H1 (cell line): Measurements from ENCODE around the gene DDI1. TPM values are rescaled to one million over a fixed set of nuclear protein-coding genes. Genes with fewer than 3 reads are reported as not detected.

Experiments
- CTCF ChIA-PET: fragments of 300-600 bp; sonication (Branson Sonifier 250); formaldehyde crosslinking; loops from one replicate; lab custom pipeline; 2021; ENCODE audit not compliant: partially characterized antibody; lab: Charles Lee
- POLR2A ChIA-PET: fragments of 300-600 bp; sonication (Branson Sonifier 250); formaldehyde crosslinking; loops from one replicate; lab custom pipeline; 2021; ENCODE audit warnings: inconsistent platforms; ENCODE audit not compliant: partially characterized antibody; lab: Charles Lee
- DNase-seq, 2 experiments: peaks; one replicate each; pipeline versions ENCODE4 v3.0.0 to v3.0.0-alpha.2; 2010 to 2022; ENCODE audit warnings: low spot score in 2 of 2, low read depth in 1 of 2, mixed read lengths in 1 of 2
- FAIRE-seq: peaks from 2 replicates; lab custom pipeline; 2011; peaks lifted over from hg19 to GRCh38; lab: Jason Lieb, UNC
- H2AFZ ChIP-seq: 2 replicates; pipeline ENCODE4 v1.8.1; 2012; ENCODE audit warnings: low read length, inconsistent platforms
- H2AK5ac ChIP-seq: 2 replicates; pipeline ENCODE4 v1.6.1; 2013; ENCODE audit warnings: low read depth, low read length
- H2BK120ac ChIP-seq: replicated peaks from 2 replicates; pipeline ENCODE3; 2013; ENCODE audit warnings: low read depth, low read length, inconsistent platforms
- H2BK12ac ChIP-seq: 2 replicates; pipeline ENCODE4 v1.6.1; 2013; ENCODE audit warnings: low read depth, low read length
- H2BK15ac ChIP-seq: 2 replicates; pipeline ENCODE4 v1.6.1; 2013; ENCODE audit warnings: low read length
- H2BK20ac ChIP-seq: 2 replicates; pipeline ENCODE4 v1.6.1; 2013; ENCODE audit warnings: low read length
- H2BK5ac ChIP-seq: 2 replicates; pipeline ENCODE4 v1.6.1; 2013; ENCODE audit warnings: low read depth, low read length
- H3K14ac ChIP-seq: 2 replicates; pipeline ENCODE4 v1.6.1; 2013; ENCODE audit warnings: inconsistent platforms; ENCODE audit not compliant: insufficient read length
- H3K18ac ChIP-seq: 2 replicates; pipeline ENCODE4 v1.6.1; 2013; ENCODE audit warnings: low read length; ENCODE audit errors: extremely low read depth
- H3K23ac ChIP-seq: 2 replicates; pipeline ENCODE4 v1.6.1; 2013; ENCODE audit warnings: inconsistent platforms; ENCODE audit not compliant: insufficient read length
- H3K23me2 ChIP-seq: 2 replicates; pipeline ENCODE4 v1.6.1; 2013; ENCODE audit warnings: low read depth, low read length
- H3K27ac ChIP-seq: 2 replicates; pipeline ENCODE4 v1.6.1; 2011; ENCODE audit warnings: low read depth, low read length, inconsistent platforms
- H3K27me3 ChIP-seq, 4 experiments: replicated peaks in 1 of 4; 1 replicate in 1 of 4; 2 replicates in 3 of 4; pipeline versions ENCODE4 v1.6.1 to v1.8.1; 2011 to 2013; ENCODE audit warnings: low read length in 3 of 4, mild to moderate bottlenecking in 3 of 4, inconsistent platforms in 2 of 4, mixed read lengths in 2 of 4, moderate library complexity in 1 of 4; ENCODE audit not compliant: control insufficient read depth in 3 of 4, insufficient read depth in 3 of 4; ENCODE audit errors: extremely low read depth in 1 of 4
- H3K36me3 ChIP-seq, 4 experiments: 2 replicates each; pipeline versions ENCODE4 v1.6.1 to v1.8.1; 2011 to 2013; ENCODE audit warnings: mild to moderate bottlenecking in 4 of 4, low read length in 3 of 4, moderate library complexity in 2 of 4, control low read depth in 1 of 4, inconsistent platforms in 1 of 4; ENCODE audit not compliant: insufficient read depth in 4 of 4, control insufficient read depth in 2 of 4
- H3K4ac ChIP-seq: replicated peaks from 2 replicates; pipeline ENCODE3; 2013; ENCODE audit warnings: low read length, low read depth, mixed read lengths, inconsistent platforms; ENCODE audit not compliant: insufficient read length
- H3K4me1 ChIP-seq, 4 experiments: replicated peaks in 1 of 4; 1 replicate in 1 of 4; 2 replicates in 3 of 4; pipeline versions ENCODE4 v1.6.1 to v1.8.1; 2011 to 2013; ENCODE audit warnings: low read length in 3 of 4, inconsistent platforms in 2 of 4, mixed read lengths in 1 of 4; ENCODE audit not compliant: insufficient read depth in 4 of 4, control insufficient read depth in 3 of 4
- H3K4me2 ChIP-seq, 2 experiments: 2 replicates each; pipeline versions ENCODE4 v1.6.1 to v1.8.1; 2011 to 2013; ENCODE audit warnings: low read depth in 2 of 2, low read length in 2 of 2, control low read depth in 1 of 2, inconsistent platforms in 1 of 2, mild to moderate bottlenecking in 1 of 2; ENCODE audit not compliant: insufficient read depth in 1 of 2
- H3K4me3 ChIP-seq, 4 experiments: fragments of 200-600, 300-600 bp in 1 of 4; sonication (generic), shearing (Covaris generic), sonication (Bioruptor Twin) in 1 of 4; 2 replicates each; pipeline versions ENCODE4 v1.5.1 to v1.8.1; 2011 to 2016; ENCODE audit warnings: low read length in 4 of 4, low read depth in 3 of 4, control low read depth in 2 of 4, inconsistent platforms in 2 of 4, mild to moderate bottlenecking in 2 of 4, mixed read lengths in 1 of 4, moderate library complexity in 1 of 4; ENCODE audit not compliant: insufficient read depth in 2 of 4; ENCODE audit errors: extremely low read depth in 1 of 4
- H3K56ac ChIP-seq: replicated peaks from 2 replicates; pipeline ENCODE3; 2013; ENCODE audit warnings: low read depth, mild to moderate bottlenecking, mixed read lengths, low read length, inconsistent platforms; ENCODE audit not compliant: insufficient read length
- H3K79me1 ChIP-seq: 2 replicates; pipeline ENCODE4 v1.6.1; 2013; ENCODE audit warnings: low read depth, low read length, control low read depth
- H3K79me2 ChIP-seq, 2 experiments: 2 replicates each; pipeline versions ENCODE4 v1.6.1 to v1.8.1; 2012 to 2013; ENCODE audit warnings: low read length in 2 of 2, mild to moderate bottlenecking in 2 of 2, inconsistent platforms in 1 of 2; ENCODE audit not compliant: insufficient read depth in 2 of 2, control insufficient read depth in 1 of 2
- H3K9ac ChIP-seq, 4 experiments: replicated peaks in 1 of 4; 1 replicate in 1 of 4; 2 replicates in 3 of 4; pipeline versions ENCODE4 v1.6.1 to v1.8.1; 2011 to 2013; ENCODE audit warnings: low read depth in 3 of 4, low read length in 3 of 4, control low read depth in 2 of 4, mild to moderate bottlenecking in 2 of 4, moderate library complexity in 2 of 4, inconsistent platforms in 1 of 4; ENCODE audit errors: extremely low read depth in 1 of 4
- H3K9me3 ChIP-seq, 2 experiments: 2 replicates each; pipeline versions ENCODE4 v1.6.1 to v1.8.1; 2012 to 2013; ENCODE audit warnings: mild to moderate bottlenecking in 2 of 2, moderate library complexity in 2 of 2, control low read depth in 1 of 2, inconsistent platforms in 1 of 2, low read depth in 1 of 2, low read length in 1 of 2, mixed read lengths in 1 of 2; ENCODE audit not compliant: insufficient read depth in 2 of 2
- H4K20me1 ChIP-seq, 2 experiments: replicated peaks in 1 of 2; 2 replicates each; pipeline versions ENCODE3 to v1.8.1; 2011 to 2013; ENCODE audit warnings: inconsistent platforms in 2 of 2, low read length in 2 of 2, mild to moderate bottlenecking in 1 of 2; ENCODE audit not compliant: insufficient read depth in 2 of 2, control insufficient read depth in 1 of 2
- H4K5ac ChIP-seq: 2 replicates; pipeline ENCODE4 v1.6.1; 2013; ENCODE audit warnings: low read length, low read depth, mixed read lengths, inconsistent platforms; ENCODE audit not compliant: insufficient read length
- H4K8ac ChIP-seq: 2 replicates; pipeline ENCODE4 v1.8.0; 2013; ENCODE audit warnings: mild to moderate bottlenecking, moderate library complexity, low read length, inconsistent platforms; ENCODE audit not compliant: insufficient read depth; ENCODE audit errors: extremely low read depth
- H4K91ac ChIP-seq: replicated peaks from 2 replicates; pipeline ENCODE3; 2013; ENCODE audit warnings: low read length, mixed read lengths, inconsistent platforms; ENCODE audit not compliant: insufficient read length
- CBX5 ChIP-seq: fragments of 300-800, 300-1000 bp; sonication (generic); IDR thresholded peaks from 2 replicates; pipeline ENCODE4 v1.7.1; 2016; ENCODE audit warnings: antibody characterized with exemption, low read length, low read depth
- EP300 ChIP-seq, 2 experiments: IDR thresholded peaks; 1 replicate in 1 of 2; 2 replicates in 1 of 2; pipeline ENCODE4 v1.6.1; 2011 to 2012; ENCODE audit warnings: low read depth in 2 of 2, low read length in 2 of 2, mild to moderate bottlenecking in 2 of 2, borderline replicate concordance in 1 of 2, inconsistent platforms in 1 of 2, moderate library complexity in 1 of 2
- JUND ChIP-seq: IDR thresholded peaks from 2 replicates; pipeline ENCODE4 v1.6.1; 2011; ENCODE audit warnings: mild to moderate bottlenecking, improper control_type of control experiment, low read length
- KDM4A ChIP-seq: IDR thresholded peaks from one replicate; pipeline ENCODE4 v1.7.1; 2012; ENCODE audit warnings: low read depth, mild to moderate bottlenecking, moderate library complexity, low read length, inconsistent platforms; ENCODE audit not compliant: severe bottlenecking
- POLR2A ChIP-seq, 2 experiments: IDR thresholded peaks; 1 replicate in 1 of 2; 2 replicates in 1 of 2; pipeline ENCODE4 v1.6.1; 2011; ENCODE audit warnings: low read depth in 2 of 2, low read length in 2 of 2, mild to moderate bottlenecking in 2 of 2; ENCODE audit errors: control extremely low read depth in 1 of 2
- RBBP5 ChIP-seq: IDR thresholded peaks from 2 replicates; pipeline ENCODE4 v1.7.1; 2012; ENCODE audit warnings: low read depth, mild to moderate bottlenecking, inconsistent platforms, low read length, moderate library complexity, borderline replicate concordance
- RXRA ChIP-seq: IDR thresholded peaks from 2 replicates; pipeline ENCODE4 v1.6.1; 2011; ENCODE audit warnings: low read depth, mild to moderate bottlenecking, low read length, moderate library complexity; ENCODE audit not compliant: insufficient read depth
- SUZ12 ChIP-seq: fragments of 200-600 bp; sonication (generic); IDR thresholded peaks from 2 replicates; pipeline ENCODE4 v1.6.1; 2012; ENCODE audit warnings: mild to moderate bottlenecking, inconsistent platforms, low read length, moderate library complexity, mixed read lengths
- WGBS, 2 experiments: shearing (Covaris generic) in 1 of 2; methylation state at CpG; one replicate each; pipeline versions ENCODE4 v1.1.6 to v1.1.7; 2013 to 2015; ENCODE audit warnings: low lambda C conversion rate in 2 of 2, mixed read lengths in 2 of 2, inconsistent platforms in 1 of 2, low coverage in 1 of 2, missing lambda C conversion rate in 1 of 2; ENCODE audit not compliant: insufficient replicate concordance in 2 of 2, insufficient coverage in 1 of 2, insufficient read length in 1 of 2; ENCODE audit errors: extremely low coverage in 1 of 2, missing lambda C conversion rate in 1 of 2; 5-methylcytosine and 5-hydroxymethylcytosine counted together
- polyA plus RNA-seq, 7 experiments: library from polyadenylated mRNA; depleted of rRNA in 3 of 7; stranded (reverse) in 5 of 7; unstranded in 2 of 7; fragments of >200 nt in 5 of 7; fragments of 200-250 nt in 2 of 7; gene quantifications; 1 replicate in 5 of 7; 2 replicates in 1 of 7; 4 replicates in 1 of 7; pipeline versions ENCODE4 v1.2.1 to v1.2.3, GENCODE V29; 2011 to 2013; ENCODE audit warnings: missing spikeins in 2 of 7, mixed read lengths in 2 of 7
- total RNA-seq: library from RNA; stranded (reverse); fragmentation: NEBNext Ultra II Directional; extraction: Animal tissue kit (Norgen Biotek cat#: 25700); gene quantifications from 2 replicates; pipeline ENCODE4 v1.2.1, GENCODE V29; 2021
- TF ChIP-seq, protein P1 (sequence below): IDR thresholded peaks from 2 replicates; pipeline ENCODE4 v1.6.1; 2012; ENCODE audit warnings: inconsistent platforms

The DDI1 gene
- total and polyA plus RNA-seq, 2 of the 8 experiments (the other 6 are each of a cell fraction or from before 2014, with no cell fraction given) = not detected

DNA sequence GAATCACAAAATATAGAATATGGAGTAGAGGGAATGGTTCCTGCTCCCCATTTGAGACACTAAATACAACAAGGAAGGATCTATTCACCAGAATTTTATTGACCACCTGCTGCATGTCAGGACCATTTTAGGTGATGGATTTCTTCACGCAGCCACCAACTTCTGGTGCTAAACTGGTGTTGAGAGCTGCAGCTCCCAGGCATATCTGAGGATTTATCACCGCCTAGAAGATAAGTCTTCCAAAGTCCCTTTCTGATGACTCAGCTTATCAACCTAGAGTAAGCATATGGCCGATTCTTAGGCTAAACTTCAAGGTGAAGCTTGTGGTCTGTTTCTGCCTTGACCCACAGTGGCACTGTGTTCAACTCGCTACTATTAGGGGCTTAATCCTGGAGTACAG, 6.7 kb downstream of the DDI1 start:
- Histone ChIP-seq H2BK15ac (no peak overlapping the region), H3K23ac (no peak overlapping the region), H3K27ac (no peak overlapping the region), H3K79me1 (no peaks in the 10 kb centered on the region), H4K8ac (no peak overlapping the region), H4K20me1 (no peaks in the 10 kb centered on the region), H3K18ac (no peak overlapping the region), H2BK12ac (no peak overlapping the region), H3K4ac (no peak overlapping the region), H3K27me3 (no peaks in the 10 kb centered on the region), H3K56ac (no peak overlapping the region), H3K9me3 (no peaks in the 10 kb centered on the region), H2BK5ac (no peak overlapping the region), H2BK120ac (no peak overlapping the region), H3K4me1 (no peaks in the 10 kb centered on the region), H3K23me2 (no peaks in the 10 kb centered on the region), H3K36me3 (no peaks in the 10 kb centered on the region), H3K4me2 (no peak overlapping the region), H3K9ac (no peak overlapping the region), H3K14ac (no peak overlapping the region), H2AK5ac (no peak overlapping the region), H2AFZ (no peak overlapping the region), H3K4me3 (no peak overlapping the region), H4K5ac (no peak overlapping the region), H2BK20ac (no peak overlapping the region), H3K79me2 (no peaks in the 10 kb centered on the region), H4K91ac (no peak overlapping the region)
- FAIRE-seq (no peak), DNase-seq (no peak)
- WGBS, 2 experiments = 87% methylated on average over 4 of the region's 4 CpGs; no CpG with 5 or more reads in 1 of the 2 experiments
- POLR2A ChIA-PET = no interaction called here
- CTCF ChIA-PET = no interaction called here
- TF ChIP-seq RBBP5 (no peak), JUND (no peak), POLR2A (IDR thresholded peaks at IDR 0.05; ENCODE audit: control extremely low read depth in 1 of 2, low read depth in 2 of 2, low read length in 2 of 2) (no peak), RXRA (no peak), CBX5 (no peak), KDM4A (no peak), EP300 (IDR thresholded peaks at IDR 0.05; ENCODE audit: borderline replicate concordance in 1 of 2, low read depth in 2 of 2, low read length in 2 of 2) (no peak), SUZ12 (no peak)
- TF ChIP-seq, protein P1, sequence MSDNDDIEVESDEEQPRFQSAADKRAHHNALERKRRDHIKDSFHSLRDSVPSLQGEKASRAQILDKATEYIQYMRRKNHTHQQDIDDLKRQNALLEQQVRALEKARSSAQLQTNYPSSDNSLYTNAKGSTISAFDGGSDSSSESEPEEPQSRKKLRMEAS = no peak
